ENCODE measurements around the gene PLOD2.

PLOD2 gene

GRCh38 chr3:146092230-146092629 is 68.8 kb downstream of the PLOD2 start:
- no peak for DNase-seq

GRCh38 chr3:146091397-146091796 is 69.6 kb downstream of the PLOD2 start:
- no peak for DNase-seq

- DNase-seq = no peak
Measured at GRCh38 chr3:146090521-146090920, 70.5 kb downstream of the PLOD2 start.

GRCh38 chr3:146088840-146089239 is 72.1 kb downstream of the PLOD2 start:
- DNase-seq = no peak

- DNase-seq = no peak
Measured at GRCh38 chr3:146087116-146087515, 73.9 kb downstream of the PLOD2 start.

- DNase-seq = no peak
Measured at GRCh38 chr3:146086211-146086610, 74.8 kb downstream of the PLOD2 start.

GRCh38 chr3:146085678-146086077 is 75.3 kb downstream of the PLOD2 start:
- DNase-seq = no peak

GRCh38 chr3:146080578-146080977 is 80.4 kb downstream of the PLOD2 start:
- DNase-seq = no peak

GRCh38 chr3:146078031-146078430 is 83.0 kb downstream of the PLOD2 start:
- DNase-seq = no peak

GRCh38 chr3:146077181-146077580 is 83.8 kb downstream of the PLOD2 start:
- no peak for DNase-seq

- no peak for DNase-seq
Measured at GRCh38 chr3:146072824-146073223, 88.2 kb downstream of the PLOD2 start.

GRCh38 chr3:146072061-146072460 is 88.9 kb downstream of the PLOD2 start:
- no peak for DNase-seq

- DNase-seq = no peak
Measured at GRCh38 chr3:146071632-146072031, 89.4 kb downstream of the PLOD2 start.

- DNase-seq = no peak
Measured at GRCh38 chr3:146067048-146067447, 93.9 kb downstream of the PLOD2 start.

GRCh38 chr3:146065573-146066006 is 95.4 kb downstream of the PLOD2 start:
- no peak for DNase-seq

GRCh38 chr3:146058241-146058640 is 102.7 kb downstream of the PLOD2 start:
- DNase-seq = no peak

- no peak for DNase-seq
Measured at GRCh38 chr3:146052791-146053310, 108.1 kb downstream of the PLOD2 start.

GRCh38 chr3:146052056-146052790 is 108.8 kb downstream of the PLOD2 start:
- no peak for DNase-seq

- no peak for DNase-seq
Measured at GRCh38 chr3:146050691-146051090, 110.3 kb downstream of the PLOD2 start.

- no peak for DNase-seq
Measured at GRCh38 chr3:146047485-146047884, 113.5 kb downstream of the PLOD2 start.

- no peak for DNase-seq
Measured at GRCh38 chr3:146044046-146044445, 116.9 kb downstream of the PLOD2 start.

GRCh38 chr3:146040630-146041029 is 120.4 kb downstream of the PLOD2 start:
- no peak for DNase-seq

GRCh38 chr3:146037697-146038096 is 123.3 kb downstream of the PLOD2 start:
- no peak for DNase-seq

GRCh38 chr3:146036281-146036680 is 124.7 kb downstream of the PLOD2 start:
- DNase-seq = no peak

- no peak for DNase-seq
Measured at GRCh38 chr3:146035366-146035765, 125.6 kb downstream of the PLOD2 start.

Data from CD4-positive, alpha-beta T cell treated with Interleukin-17A for 4 hours (primary cell).